GM12872 (cell line): ENCODE measurements around the gene REM1.

ENCODE experiments used
- CTCF ChIP-seq: IDR thresholded peaks from 3 replicates; pipeline ENCODE4 v1.5.1; 2011; ENCODE audit warnings: low read depth, mild to moderate bottlenecking, low read length, moderate library complexity; ENCODE audit not compliant: insufficient read depth

REM1 gene

GRCh38 chr20:31523361-31524283, 48.5 kb downstream of the REM1 start:
- no peak for TF ChIP-seq CTCF

- no peak for TF ChIP-seq CTCF
Observed at GRCh38 chr20:31527266-31527665, 52.2 kb downstream of the REM1 start.
